Measurements from ENCODE around the gene TBCE.

TBCE gene

GRCh38 chr1:235411489-235412486 is 44.6 kb downstream of the TBCE start:
- DNase-seq = no peak

GRCh38 chr1:235415008-235415904 is 48.0 kb downstream of the TBCE start:
- DNase-seq = peak; percentile 52

- no peak for DNase-seq
Observed at GRCh38 chr1:235416662-235417049, 49.4 kb downstream of the TBCE start.

DNA sequence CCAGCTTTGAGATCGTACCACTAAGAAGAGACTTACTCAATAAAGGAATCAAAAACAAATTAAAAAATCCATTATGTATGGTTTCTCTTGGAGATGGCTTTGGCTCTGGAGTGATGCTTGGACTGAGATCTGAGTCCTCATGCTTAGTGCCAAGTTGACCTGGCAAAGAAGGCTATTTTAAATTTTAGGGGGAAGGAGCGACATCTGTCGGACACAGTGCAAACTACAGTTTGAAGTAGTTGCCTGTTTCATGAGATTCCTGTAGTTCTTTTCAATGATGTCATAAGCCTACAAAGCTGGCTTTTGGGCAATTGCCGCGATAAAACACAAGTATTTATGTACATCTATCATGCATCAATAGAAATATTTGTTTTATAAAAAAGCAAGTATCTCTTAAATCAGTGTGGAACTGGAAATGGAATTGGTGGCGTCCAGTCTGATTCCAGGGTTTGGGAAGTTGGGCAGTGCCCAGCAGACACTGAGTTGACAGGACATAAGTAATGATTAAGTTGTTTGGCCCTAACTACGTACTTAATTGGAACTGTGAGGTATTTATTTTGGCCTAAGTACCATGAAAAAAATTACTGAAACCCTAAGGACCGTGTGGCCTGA is 50.0 kb downstream of the TBCE start:
- peak; percentile 28 for DNase-seq

DNA sequence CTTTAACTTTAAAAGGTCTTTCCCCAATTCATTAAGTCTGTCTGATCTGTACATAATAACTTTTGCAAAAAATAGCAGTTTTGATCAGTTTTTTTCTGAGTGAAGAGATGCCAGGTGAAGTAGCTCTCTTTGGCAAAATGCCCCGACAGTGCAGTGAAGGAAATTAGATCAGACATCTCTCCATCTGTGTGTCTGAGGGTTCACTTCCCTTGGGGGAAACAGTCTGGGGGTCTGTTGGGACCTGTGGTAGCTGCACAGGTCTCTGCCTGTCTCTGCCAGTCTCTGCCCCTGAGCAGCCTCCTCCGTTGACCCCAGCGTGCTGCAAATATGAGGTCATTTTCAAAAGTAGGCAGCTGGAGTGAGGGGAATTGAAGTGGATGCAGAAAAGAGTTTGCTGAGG is 54.5 kb downstream of the TBCE start:
- DNase-seq = no peak

- DNase-seq = no peak
Observed at GRCh38 chr1:235423214-235423652, 56.0 kb downstream of the TBCE start.

DNA sequence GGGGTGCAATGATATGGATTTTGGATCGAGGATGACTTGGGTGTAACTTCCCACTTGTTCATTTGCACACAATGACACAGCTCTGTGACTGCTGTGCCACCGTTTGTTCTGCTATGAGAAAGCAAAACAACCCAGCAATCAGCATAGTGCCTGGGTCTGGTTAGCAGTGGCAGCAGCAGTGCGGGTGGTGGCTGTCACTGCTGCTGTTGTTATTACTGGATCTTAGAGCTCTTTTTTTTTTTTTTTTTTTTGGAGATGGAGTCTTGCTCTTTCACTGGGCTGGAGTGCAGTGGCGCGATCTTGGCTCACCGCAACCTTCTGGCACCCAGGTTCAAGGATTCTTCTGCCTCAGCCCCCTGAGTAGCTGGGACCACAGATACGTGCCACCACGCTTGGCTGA is 56.9 kb downstream of the TBCE start:
- DNase-seq = no peak

DNA sequence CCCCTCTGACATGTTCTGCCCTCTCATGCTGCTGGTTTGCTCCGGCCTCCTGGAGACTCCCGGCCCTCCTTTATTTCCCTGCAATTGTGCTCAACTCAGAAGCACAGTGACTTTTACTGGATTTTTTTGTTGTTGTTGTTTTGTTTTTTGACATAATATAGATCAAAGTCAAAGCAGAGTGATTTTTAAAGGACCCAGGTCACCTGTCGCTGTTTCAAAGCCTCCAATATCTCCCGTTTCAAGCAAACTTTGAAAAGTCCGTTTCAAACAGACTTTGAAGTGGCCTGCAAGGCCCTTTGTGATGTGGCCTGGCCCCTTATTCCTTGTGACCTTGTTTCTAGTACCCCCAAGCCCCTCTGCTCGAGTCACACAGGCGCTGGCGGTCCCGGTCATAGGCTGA is 58.1 kb downstream of the TBCE start:
- DNase-seq = no peak

DNA sequence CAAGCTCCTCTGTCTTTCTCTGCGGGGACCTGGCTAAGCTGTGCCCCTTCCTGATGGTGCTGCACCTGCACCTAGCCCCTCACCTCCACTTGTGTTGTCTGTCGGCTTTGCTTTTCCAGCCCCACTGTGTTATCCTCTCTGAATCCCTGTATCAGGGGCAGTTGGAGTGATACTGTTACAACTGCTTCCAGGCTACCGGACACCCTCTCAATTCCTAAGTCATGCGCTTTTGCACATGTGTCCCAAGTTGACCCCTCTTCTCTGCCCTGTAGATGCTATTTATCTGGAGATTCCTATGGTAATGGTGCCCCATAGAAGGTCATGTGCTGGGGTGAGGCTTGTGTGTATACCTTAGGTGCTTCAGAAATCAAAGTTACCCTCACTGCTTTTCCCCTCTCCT is 58.9 kb downstream of the TBCE start:
- no peak for DNase-seq

DNA sequence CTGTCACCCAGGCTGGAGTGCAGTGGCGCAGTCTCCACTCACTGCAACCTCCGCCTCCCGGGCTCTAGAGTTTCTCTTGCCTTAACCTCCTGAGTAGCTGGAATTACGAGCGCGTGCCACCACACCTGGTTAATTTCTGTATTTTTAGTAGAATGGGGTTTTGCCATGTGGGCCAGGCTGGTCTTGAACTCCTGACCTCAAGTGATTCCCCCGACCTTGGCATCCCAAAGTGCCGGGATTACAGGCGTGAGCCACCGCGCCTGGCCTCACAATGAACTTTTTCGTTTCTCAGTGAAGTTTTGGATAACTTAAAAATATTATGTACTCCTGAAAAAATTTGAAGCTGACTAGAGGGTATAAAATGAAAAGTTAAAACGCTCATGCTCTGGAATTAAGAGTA is 59.5 kb downstream of the TBCE start:
- DNase-seq = no peak

DNA sequence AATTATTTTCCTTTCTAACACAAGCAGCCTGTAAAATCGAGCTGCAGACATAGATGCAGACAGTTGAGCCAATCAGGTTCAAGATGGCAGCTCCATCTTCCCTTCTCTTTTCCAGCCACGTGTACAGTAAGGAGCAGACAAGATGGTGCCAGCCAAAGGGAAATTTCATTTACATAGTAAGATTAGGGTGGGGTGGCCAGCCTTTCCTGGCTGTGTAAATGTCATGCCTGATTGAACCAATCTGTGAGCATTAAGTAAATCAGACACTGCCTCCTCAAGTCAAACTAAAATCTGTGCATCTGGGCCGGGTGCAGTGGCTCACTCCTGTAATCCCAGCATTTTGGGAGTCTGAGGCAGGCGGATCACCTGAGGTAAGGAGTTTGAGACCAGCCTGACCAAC is 60.2 kb downstream of the TBCE start:
- DNase-seq = no peak

GRCh38 chr1:235429143-235429542 is 61.9 kb downstream of the TBCE start:
- DNase-seq = no peak

DNA sequence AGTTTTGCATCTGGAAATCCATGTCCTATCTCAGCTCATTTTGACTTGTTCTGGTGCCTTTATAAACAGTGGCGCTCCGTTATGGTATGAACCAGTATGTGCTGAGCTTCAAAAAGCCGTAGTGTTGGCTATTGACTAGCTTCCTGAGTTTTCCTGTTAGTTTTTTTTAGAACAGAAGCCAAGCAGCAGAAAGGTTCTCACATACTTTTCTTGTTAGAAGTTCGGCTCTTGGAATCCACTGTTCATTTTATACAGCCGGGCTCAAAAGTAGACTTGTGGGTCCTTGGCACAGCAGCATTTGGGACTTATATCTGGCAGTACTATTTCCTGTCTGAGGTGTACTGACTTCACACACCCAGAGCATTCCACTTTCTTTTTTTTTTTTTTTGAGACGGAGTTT is 63.8 kb downstream of the TBCE start:
- no peak for DNase-seq

- DNase-seq = no peak
Observed at GRCh38 chr1:235434001-235434400, 66.8 kb downstream of the TBCE start.

DNA sequence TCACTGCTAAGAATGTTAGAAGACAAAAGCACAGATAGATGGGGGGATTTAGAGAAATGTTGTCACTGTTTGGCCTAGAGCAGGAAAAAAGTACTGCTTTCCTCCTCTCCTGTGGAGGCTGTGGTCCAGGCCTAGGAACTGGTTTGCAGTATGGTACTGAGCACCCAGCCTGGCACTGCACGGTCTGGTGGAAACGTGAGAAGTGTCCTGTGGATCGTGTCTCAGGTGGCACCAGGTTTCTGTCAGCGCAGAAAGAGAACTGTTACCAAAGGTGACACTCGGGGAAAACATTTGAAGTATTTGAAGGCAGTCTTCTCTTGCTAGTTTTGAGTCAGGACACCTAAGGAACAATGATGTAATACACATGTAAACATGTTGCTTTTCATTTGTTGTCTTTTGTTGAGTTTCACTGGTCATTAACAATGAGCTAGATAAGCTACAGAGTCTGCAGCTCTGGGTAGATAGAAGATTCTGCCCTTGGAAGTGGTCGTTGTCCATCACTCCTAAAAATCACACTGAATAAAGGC is 74.0 kb downstream of the TBCE start:
- no peak for DNase-seq

GRCh38 chr1:235442788-235443429 is 75.7 kb downstream of the TBCE start:
- DNase-seq = no peak

DNA sequence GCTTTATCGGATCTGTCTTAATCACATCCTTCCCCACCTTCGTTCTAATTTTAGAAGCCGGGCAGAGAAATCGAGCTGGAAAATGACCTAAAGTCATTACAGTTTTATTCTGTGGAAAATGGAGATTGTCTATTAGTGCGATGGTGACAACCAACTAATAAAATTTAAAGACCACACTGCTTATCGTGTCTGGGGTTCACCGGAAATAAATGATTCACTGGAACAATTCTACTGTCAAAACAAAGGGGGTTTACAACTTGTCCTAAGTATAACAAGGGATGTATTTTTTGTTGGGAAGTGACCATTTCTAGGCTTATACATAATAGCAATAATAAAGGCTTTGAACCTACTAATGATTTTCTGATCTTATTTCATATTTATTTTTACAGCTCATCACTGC is 81.4 kb downstream of the TBCE start:
- DNase-seq = no peak

DNA sequence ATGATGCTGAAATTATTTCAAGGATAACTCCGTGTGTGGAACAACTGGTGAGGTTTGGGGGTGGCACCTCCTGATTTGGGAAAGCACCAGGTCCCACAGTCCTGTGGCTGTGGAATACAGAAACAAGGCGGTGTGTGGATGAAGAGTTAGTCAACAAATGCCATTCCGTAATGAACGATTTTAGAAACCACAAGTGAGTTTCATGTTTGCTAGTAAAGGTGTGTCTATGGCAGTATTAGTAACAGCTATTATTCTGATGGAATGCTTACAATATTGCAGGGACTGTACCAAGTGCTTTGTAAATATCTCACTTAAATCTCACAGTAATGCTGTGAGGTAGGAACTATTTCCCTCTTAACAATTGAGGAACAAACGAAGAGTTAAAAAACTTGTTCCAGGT is 83.2 kb downstream of the TBCE start:
- no peak for DNase-seq

- no peak for DNase-seq
Observed at GRCh38 chr1:235450886-235451483, 83.8 kb downstream of the TBCE start.

DNA sequence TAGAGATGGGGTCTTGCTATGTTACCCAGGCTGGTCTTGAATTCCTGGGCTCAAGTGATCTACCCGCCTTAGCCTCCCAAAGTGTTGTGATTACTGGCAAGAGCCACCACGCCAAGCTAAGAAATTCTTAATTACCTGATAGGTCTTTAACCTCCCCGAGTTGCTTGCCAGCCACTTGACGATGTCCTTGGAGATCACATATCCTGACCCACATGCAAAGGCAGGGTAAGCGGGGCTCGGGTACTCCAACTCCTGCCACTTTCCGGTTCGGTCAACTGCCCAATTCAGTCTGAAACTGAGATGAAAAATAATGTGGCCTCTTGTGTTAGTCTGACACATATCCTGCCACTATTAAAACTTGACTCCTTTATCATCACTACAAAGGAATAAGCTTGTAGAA is 86.8 kb downstream of the TBCE start:
- no peak for DNase-seq

DNA sequence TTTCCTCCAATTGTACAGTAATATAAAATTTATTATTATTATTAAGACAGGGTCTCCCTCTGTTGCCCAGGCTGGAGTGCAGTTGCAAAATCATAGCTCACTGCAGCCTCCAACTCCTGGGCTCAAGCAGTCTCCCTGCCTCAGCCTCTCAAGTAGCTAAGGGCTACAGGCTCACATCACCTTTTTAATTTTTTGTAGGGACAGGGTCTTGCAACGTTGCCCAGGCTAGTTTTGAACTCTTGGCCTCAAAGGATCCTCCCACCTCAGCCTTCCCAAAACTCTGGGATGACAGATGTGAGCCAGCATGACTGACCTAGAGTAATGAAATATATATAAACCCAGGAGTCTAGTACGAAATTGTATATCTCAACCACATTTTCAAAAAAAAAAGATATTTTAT is 87.9 kb downstream of the TBCE start:
- DNase-seq = no peak

- DNase-seq = no peak
Observed at GRCh38 chr1:235455823-235456222, 88.6 kb downstream of the TBCE start.

Data from stimulated activated naive CD4-positive, alpha-beta T cell treated with Interleukin-2 at 50 U/mL for 16 hours (primary cell).